22Rv1 (cell line): ENCODE measurements around the gene NFIA.

Source experiments
- ZFX ChIP-seq: fragments of 450-650 bp; IDR thresholded peaks from 2 replicates; pipeline ENCODE4 v1.6.1; 2017; ENCODE audit warnings: antibody characterized with exemption, borderline replicate concordance
- TF ChIP-seq, protein P1 (sequence below): fragments of 450-650 bp; IDR thresholded peaks from 2 replicates; pipeline ENCODE4 v1.5.1; 2017; ENCODE audit warnings: mild to moderate bottlenecking

DNA sequence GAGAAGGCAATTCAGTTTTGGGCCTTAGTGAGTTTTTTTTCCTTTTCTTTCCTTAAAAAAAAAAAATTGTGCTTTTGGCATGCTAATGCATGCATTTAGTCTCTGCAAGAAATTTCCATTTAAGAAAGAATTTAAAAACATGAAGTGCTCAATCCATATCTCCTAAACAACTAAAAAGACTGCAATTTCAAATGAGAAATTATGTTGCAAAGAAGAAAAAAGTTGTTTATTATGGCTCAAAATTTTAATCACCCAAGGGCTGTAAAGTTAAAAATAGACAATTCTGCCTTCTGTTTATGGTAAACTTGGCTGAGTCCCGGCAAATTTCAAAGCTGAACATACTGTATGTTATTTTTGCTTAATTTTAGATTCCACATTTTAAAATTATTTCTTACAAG is 59.7 kb downstream of the NFIA start:
- TF ChIP-seq, protein P1, sequence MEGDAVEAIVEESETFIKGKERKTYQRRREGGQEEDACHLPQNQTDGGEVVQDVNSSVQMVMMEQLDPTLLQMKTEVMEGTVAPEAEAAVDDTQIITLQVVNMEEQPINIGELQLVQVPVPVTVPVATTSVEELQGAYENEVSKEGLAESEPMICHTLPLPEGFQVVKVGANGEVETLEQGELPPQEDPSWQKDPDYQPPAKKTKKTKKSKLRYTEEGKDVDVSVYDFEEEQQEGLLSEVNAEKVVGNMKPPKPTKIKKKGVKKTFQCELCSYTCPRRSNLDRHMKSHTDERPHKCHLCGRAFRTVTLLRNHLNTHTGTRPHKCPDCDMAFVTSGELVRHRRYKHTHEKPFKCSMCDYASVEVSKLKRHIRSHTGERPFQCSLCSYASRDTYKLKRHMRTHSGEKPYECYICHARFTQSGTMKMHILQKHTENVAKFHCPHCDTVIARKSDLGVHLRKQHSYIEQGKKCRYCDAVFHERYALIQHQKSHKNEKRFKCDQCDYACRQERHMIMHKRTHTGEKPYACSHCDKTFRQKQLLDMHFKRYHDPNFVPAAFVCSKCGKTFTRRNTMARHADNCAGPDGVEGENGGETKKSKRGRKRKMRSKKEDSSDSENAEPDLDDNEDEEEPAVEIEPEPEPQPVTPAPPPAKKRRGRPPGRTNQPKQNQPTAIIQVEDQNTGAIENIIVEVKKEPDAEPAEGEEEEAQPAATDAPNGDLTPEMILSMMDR = no peak
- no peak for TF ChIP-seq ZFX
